DND-41 (cell line): Measurements from ENCODE around the gene DPP7.
A peak's percentile ranks its signal among the peaks of the same experiment; 100 is the strongest.

Source experiments
- ATAC-seq: fragments of 200-7000 bp; cut with Tn5 transposase; 3 replicates; pipeline ENCODE4 v1.9.1; 2021; ENCODE audit warnings: low read depth; ENCODE audit not compliant: insufficient read depth
- DNase-seq: peaks from one replicate; pipeline ENCODE4 v3.0.0-alpha.2; 2020
- H2AFZ ChIP-seq: 2 replicates; pipeline ENCODE4 v1.6.0; 2012; ENCODE audit warnings: low read depth, low read length
- H3K27ac ChIP-seq: 2 replicates; pipeline ENCODE4 v1.5.1; 2012; ENCODE audit warnings: low read length, inconsistent platforms
- H3K27me3 ChIP-seq: fragments of 200-600 bp; sonication (generic); 2 replicates; pipeline ENCODE4 v1.6.0; 2012; ENCODE audit warnings: low read length, mild to moderate bottlenecking, inconsistent platforms; ENCODE audit not compliant: insufficient read depth, poor library complexity
- H3K36me3 ChIP-seq: 2 replicates; pipeline ENCODE4 v1.5.1; 2012; ENCODE audit warnings: low read length, inconsistent platforms; ENCODE audit not compliant: insufficient read depth
- H3K4me1 ChIP-seq: 2 replicates; pipeline ENCODE4 v1.5.1; 2012; ENCODE audit warnings: mild to moderate bottlenecking, low read length; ENCODE audit not compliant: insufficient read depth
- H3K4me2 ChIP-seq: 2 replicates; pipeline ENCODE4 v1.6.0; 2012; ENCODE audit warnings: mild to moderate bottlenecking, moderate library complexity, low read length, inconsistent platforms; ENCODE audit not compliant: insufficient read depth
- H3K4me3 ChIP-seq, 2 experiments: fragments of 200-600 bp in 1 of 2; shearing (Covaris generic) in 1 of 2; 2 replicates each; pipeline ENCODE4 v1.5.1; 2012 to 2016; ENCODE audit warnings: inconsistent platforms in 2 of 2, low read length in 2 of 2, mild to moderate bottlenecking in 2 of 2, low read depth in 1 of 2, moderate library complexity in 1 of 2
- H3K79me2 ChIP-seq: 2 replicates; pipeline ENCODE4 v1.6.0; 2012; ENCODE audit warnings: low read length, inconsistent platforms; ENCODE audit not compliant: insufficient read depth
- H3K9ac ChIP-seq: 2 replicates; pipeline ENCODE4 v1.6.0; 2012; ENCODE audit warnings: low read depth, mild to moderate bottlenecking, inconsistent platforms, low read length, moderate library complexity
- H3K9me3 ChIP-seq: 2 replicates; pipeline ENCODE4 v1.5.1; 2012; ENCODE audit warnings: low read length, moderate library complexity, mild to moderate bottlenecking, inconsistent platforms; ENCODE audit not compliant: insufficient read depth, severe bottlenecking
- H4K20me1 ChIP-seq: 2 replicates; pipeline ENCODE4 v1.6.0; 2012; ENCODE audit warnings: low read length; ENCODE audit not compliant: insufficient read depth
- CTCF ChIP-seq: IDR thresholded peaks from 2 replicates; pipeline ENCODE4 v1.5.1; 2012; ENCODE audit warnings: borderline replicate concordance, low read length, moderate library complexity, mild to moderate bottlenecking; ENCODE audit not compliant: poor library complexity, severe bottlenecking; ENCODE audit errors: extremely low read depth
- EZH2 ChIP-seq: IDR thresholded peaks from 3 replicates; pipeline ENCODE4 v1.6.1; 2012; ENCODE audit warnings: borderline replicate concordance, low read depth, mild to moderate bottlenecking, moderate library complexity, low read length, inconsistent platforms; ENCODE audit not compliant: severe bottlenecking

Gene DPP7

GRCh38 chr9:137114613-137115393 lies at the start of gene DPP7:
Gene DPP7, minus strand, starts transcription at chr9:137114733. Its CDS starts 20 bp downstream, at chr9:137114713.
- Histone ChIP-seq H3K4me3 (peak within 1 kb of the TSS; percentile 63 to 66; a peak in 3 of 4 replicates), H3K27me3 (no peaks in the 10 kb centered on the region), H3K9ac (peak within 1 kb of the TSS; percentile 78), H3K36me3 (peaks cover 34% of the 10 kb centered on the region), H2AFZ (peak within 1 kb of the TSS; percentile 88), H3K79me2 (peaks cover 17% of the 10 kb centered on the region), H3K9me3 (no peaks in the 10 kb centered on the region), H3K27ac (peak within 1 kb of the TSS; percentile 69), H3K4me1 (peaks cover 26% of the 10 kb centered on the region), H4K20me1 (0 out of 2 replicates have a peak, but pooled peaks cover 3% of the 10 kb centered on the region), H3K4me2 (peak within 1 kb of the TSS; percentile 94)
- TF ChIP-seq EZH2 (no peak), CTCF (no peak)
- ATAC-seq (peak; percentile 89), DNase-seq (peak; percentile 73)

- H3K4me3 ChIP-seq, result no peak overlapping the region
- H3K4me2 ChIP-seq, result no peak overlapping the region
- H3K9ac ChIP-seq, result no peak overlapping the region
- H3K9me3 ChIP-seq, result no peaks in the 10 kb centered on the region
- H4K20me1 ChIP-seq, result no peaks in the 10 kb centered on the region
- no peak overlapping the region for H2AFZ ChIP-seq
- no peaks in the 10 kb centered on the region for H3K79me2 ChIP-seq
- DNase-seq (no peak), ATAC-seq (no peak)
- H3K4me1 ChIP-seq, result no peaks in the 10 kb centered on the region
- no peaks in the 10 kb centered on the region for H3K36me3 ChIP-seq
- H3K27ac ChIP-seq, result no peak overlapping the region
- H3K27me3 ChIP-seq, result peaks cover 21% of the 10 kb centered on the region
- TF ChIP-seq EZH2 (no peak), CTCF (no peak)
Observed at GRCh38 chr9:137163805-137164204, 49.3 kb upstream of the DPP7 start.

- TF ChIP-seq CTCF (no peak), EZH2 (no peak)
- Histone ChIP-seq H3K27ac (no peak overlapping the region), H3K79me2 (no peaks in the 10 kb centered on the region), H2AFZ (no peak overlapping the region), H3K9ac (no peak overlapping the region), H4K20me1 (no peaks in the 10 kb centered on the region), H3K9me3 (no peaks in the 10 kb centered on the region), H3K4me2 (no peak overlapping the region), H3K4me1 (no peaks in the 10 kb centered on the region), H3K4me3 (no peak overlapping the region), H3K36me3 (no peaks in the 10 kb centered on the region), H3K27me3 (peaks cover 17% of the 10 kb centered on the region)
- DNase-seq (no peak), ATAC-seq (no peak)
Observed at GRCh38 chr9:137163365-137163715, 48.8 kb upstream of the DPP7 start.
